Keratinocyte (primary cell): ENCODE data around the gene CDH6. TPM values are rescaled to one million over a fixed set of nuclear protein-coding genes. Genes with fewer than 3 reads are reported as not detected.

ENCODE experiments used
- DNase-seq: peaks from one replicate; pipeline ENCODE4 v3.0.0-alpha.2; 2011; ENCODE audit warnings: low read depth, missing footprints, low spot score
- FAIRE-seq: peaks from 2 replicates; lab custom pipeline; 2011; peaks lifted over from hg19 to GRCh38; lab: Jason Lieb, UNC
- H2AFZ ChIP-seq: 2 replicates; pipeline ENCODE4 v1.6.0; 2012; ENCODE audit warnings: low read length, control low read depth, inconsistent platforms; ENCODE audit not compliant: control insufficient read depth
- H3K27ac ChIP-seq: 2 replicates; pipeline ENCODE4 v1.5.1; 2011; ENCODE audit warnings: low read length; ENCODE audit not compliant: control insufficient read depth, insufficient read depth
- H3K27me3 ChIP-seq: 3 replicates; pipeline ENCODE4 v1.6.0; 2011; ENCODE audit warnings: low read length; ENCODE audit not compliant: control insufficient read depth, insufficient read depth; ENCODE audit errors: extremely low read depth
- H3K36me3 ChIP-seq, 2 experiments: 2 replicates in 1 of 2; 3 replicates in 1 of 2; pipeline ENCODE4 v1.5.1; 2011; ENCODE audit warnings: low read length in 2 of 2, mild to moderate bottlenecking in 1 of 2; ENCODE audit not compliant: control insufficient read depth in 2 of 2, insufficient read depth in 2 of 2; ENCODE audit errors: extremely low read depth in 1 of 2
- H3K4me1 ChIP-seq: 3 replicates; pipeline ENCODE4 v1.5.1; 2011; ENCODE audit warnings: low read length; ENCODE audit not compliant: control insufficient read depth, insufficient read depth; ENCODE audit errors: extremely low read depth
- H3K4me2 ChIP-seq: 3 replicates; pipeline ENCODE4 v1.6.0; 2011; ENCODE audit warnings: low read depth, low read length; ENCODE audit not compliant: control insufficient read depth, insufficient read depth; ENCODE audit errors: extremely low read depth
- H3K4me3 ChIP-seq, 3 experiments: fragments of 200-600 bp in 1 of 3; sonication (generic) in 1 of 3; 2 replicates in 2 of 3; 3 replicates in 1 of 3; pipeline ENCODE4 v1.5.1; 2011 to 2016; ENCODE audit warnings: low read length in 3 of 3, mild to moderate bottlenecking in 3 of 3, control low read depth in 2 of 3, inconsistent platforms in 1 of 3, low read depth in 1 of 3, mixed read lengths in 1 of 3, mixed run types in 1 of 3, moderate library complexity in 1 of 3; ENCODE audit not compliant: control insufficient read depth in 2 of 3, insufficient read depth in 2 of 3; ENCODE audit errors: extremely low read depth in 1 of 3
- H3K79me2 ChIP-seq: 2 replicates; pipeline ENCODE4 v1.6.0; 2012; ENCODE audit warnings: low read length; ENCODE audit not compliant: control insufficient read depth, insufficient read depth
- H3K9ac ChIP-seq: 3 replicates; pipeline ENCODE4 v1.6.0; 2011; ENCODE audit warnings: low read length; ENCODE audit not compliant: control insufficient read depth, insufficient read depth; ENCODE audit errors: extremely low read depth
- H3K9me1 ChIP-seq: 3 replicates; pipeline ENCODE4 v1.6.0; 2011; ENCODE audit warnings: low read length; ENCODE audit not compliant: control insufficient read depth, insufficient read depth; ENCODE audit errors: extremely low read depth
- H3K9me3 ChIP-seq: 2 replicates; pipeline ENCODE4 v1.5.1; 2012; ENCODE audit warnings: low read depth, low read length; ENCODE audit not compliant: control insufficient read depth
- H4K20me1 ChIP-seq: 3 replicates; pipeline ENCODE4 v1.6.0; 2011; ENCODE audit warnings: low read length; ENCODE audit not compliant: control insufficient read depth, insufficient read depth; ENCODE audit errors: extremely low read depth
- EZH2 ChIP-seq: IDR thresholded peaks from one replicate; pipeline ENCODE4 v1.6.1; 2012; ENCODE audit warnings: inconsistent platforms, mild to moderate bottlenecking, low read length, moderate library complexity
- dilution Hi-C: fragments of 300-500 bp; cut with MboI; formaldehyde crosslinking; loops from one replicate; pipeline ENCODE4 v1.7.0; 2020; ENCODE audit warnings: low sequenced_read_pairs; ENCODE audit not compliant: extremely low pct_ligation_motif_present
- polyA plus RNA-seq, 5 experiments: library from polyadenylated mRNA; depleted of rRNA in 3 of 5; stranded (reverse) in 3 of 5; stranded (forward) in 1 of 5; unstranded in 1 of 5; fragments of >200 nt; gene quantifications; 1 replicate in 1 of 5; 2 replicates in 3 of 5; 3 replicates in 1 of 5; pipeline versions ENCODE4 v1.2.1 to v1.2.3, GENCODE V29; 2011 to 2012; ENCODE audit warnings: missing spikeins in 2 of 5, low read depth in 1 of 5, low replicate concordance in 1 of 5
- TF ChIP-seq, protein P1 (sequence below), 3 experiments: IDR thresholded peaks in 1 of 3; conservative IDR thresholded peaks in 1 of 3; optimal IDR thresholded peaks in 1 of 3; 2 replicates in 2 of 3; 3 replicates in 1 of 3; pipeline versions ENCODE3 to v1.5.1; 2011; ENCODE audit warnings: low read length in 3 of 3, mild to moderate bottlenecking in 3 of 3, moderate library complexity in 2 of 3, control low read depth in 1 of 3, inconsistent platforms in 1 of 3; ENCODE audit not compliant: insufficient read depth in 2 of 3; ENCODE audit errors: extremely low read depth in 1 of 3

CDH6 gene
- polyA plus RNA-seq, 1 donor (not counting 4 experiments of a cell fraction or from before 2014, with no cell fraction given), result not detected

DNA sequence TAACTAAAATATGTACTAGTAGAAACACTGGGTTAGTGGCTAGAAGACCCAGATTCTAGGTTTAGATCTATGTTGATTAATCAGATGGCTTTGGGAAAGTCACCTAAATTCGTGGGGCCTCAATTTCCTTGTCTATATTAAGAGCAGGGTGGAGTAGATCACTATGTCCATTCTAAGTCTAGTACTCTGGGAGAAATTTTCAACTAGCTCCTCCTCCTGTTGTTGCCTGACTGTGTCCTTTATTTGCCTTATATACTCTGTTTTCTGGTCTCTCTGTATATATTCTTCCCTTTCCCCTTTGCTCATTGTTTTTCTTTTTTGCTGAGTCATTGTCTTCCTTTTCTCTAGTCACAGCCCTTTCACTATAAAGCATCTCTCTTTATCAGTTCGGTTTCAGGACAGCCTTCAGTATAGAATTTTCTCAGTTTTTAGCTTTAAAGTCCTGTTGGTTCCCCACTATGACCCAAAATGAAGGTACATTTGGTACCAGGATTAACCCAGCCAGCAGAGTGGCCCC is 44.5 kb upstream of the CDH6 start:
- no peak overlapping the region for H2AFZ ChIP-seq
- DNase-seq (no peak), FAIRE-seq (no peak)
- no peaks in the 10 kb centered on the region for H3K36me3 ChIP-seq
- H3K4me1 ChIP-seq, result no peaks in the 10 kb centered on the region
- no peaks in the 10 kb centered on the region for H3K27me3 ChIP-seq
- TF ChIP-seq, protein P1, sequence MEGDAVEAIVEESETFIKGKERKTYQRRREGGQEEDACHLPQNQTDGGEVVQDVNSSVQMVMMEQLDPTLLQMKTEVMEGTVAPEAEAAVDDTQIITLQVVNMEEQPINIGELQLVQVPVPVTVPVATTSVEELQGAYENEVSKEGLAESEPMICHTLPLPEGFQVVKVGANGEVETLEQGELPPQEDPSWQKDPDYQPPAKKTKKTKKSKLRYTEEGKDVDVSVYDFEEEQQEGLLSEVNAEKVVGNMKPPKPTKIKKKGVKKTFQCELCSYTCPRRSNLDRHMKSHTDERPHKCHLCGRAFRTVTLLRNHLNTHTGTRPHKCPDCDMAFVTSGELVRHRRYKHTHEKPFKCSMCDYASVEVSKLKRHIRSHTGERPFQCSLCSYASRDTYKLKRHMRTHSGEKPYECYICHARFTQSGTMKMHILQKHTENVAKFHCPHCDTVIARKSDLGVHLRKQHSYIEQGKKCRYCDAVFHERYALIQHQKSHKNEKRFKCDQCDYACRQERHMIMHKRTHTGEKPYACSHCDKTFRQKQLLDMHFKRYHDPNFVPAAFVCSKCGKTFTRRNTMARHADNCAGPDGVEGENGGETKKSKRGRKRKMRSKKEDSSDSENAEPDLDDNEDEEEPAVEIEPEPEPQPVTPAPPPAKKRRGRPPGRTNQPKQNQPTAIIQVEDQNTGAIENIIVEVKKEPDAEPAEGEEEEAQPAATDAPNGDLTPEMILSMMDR (optimal IDR thresholded peaks at IDR 0.05 in 1 of 3, IDR thresholded peaks at IDR 0.05 in 1 of 3, conservative IDR thresholded peaks at IDR 0.05 in 1 of 3; ENCODE audit: extremely low read depth in 1 of 3, insufficient read depth in 2 of 3, low read length in 3 of 3), result no peak
- TF ChIP-seq EZH2, result no peak
- H3K4me2 ChIP-seq, result no peak overlapping the region
- no peaks in the 10 kb centered on the region for H3K9me3 ChIP-seq
- no peaks in the 10 kb centered on the region for H3K9me1 ChIP-seq
- H3K79me2 ChIP-seq, result no peaks in the 10 kb centered on the region
- no peak overlapping the region for H3K4me3 ChIP-seq
- no peak overlapping the region for H3K9ac ChIP-seq
- dilution Hi-C loops, result no loop called here
- H4K20me1 ChIP-seq, result no peaks in the 10 kb centered on the region
- no peak overlapping the region for H3K27ac ChIP-seq

- Histone ChIP-seq H3K4me3 (no peak overlapping the region), H3K4me2 (no peak overlapping the region), H3K9ac (no peak overlapping the region), H4K20me1 (no peaks in the 10 kb centered on the region), H3K9me1 (no peaks in the 10 kb centered on the region), H3K79me2 (no peaks in the 10 kb centered on the region), H3K27me3 (no peaks in the 10 kb centered on the region), H3K9me3 (no peaks in the 10 kb centered on the region), H3K4me1 (no peaks in the 10 kb centered on the region), H3K36me3 (no peaks in the 10 kb centered on the region), H2AFZ (no peak overlapping the region), H3K27ac (no peak overlapping the region)
- TF ChIP-seq EZH2, result no peak
- TF ChIP-seq, protein P1 (optimal IDR thresholded peaks at IDR 0.05 in 1 of 3, IDR thresholded peaks at IDR 0.05 in 1 of 3, conservative IDR thresholded peaks at IDR 0.05 in 1 of 3; ENCODE audit: extremely low read depth in 1 of 3, insufficient read depth in 2 of 3, low read length in 3 of 3), result no peak
- FAIRE-seq, result no peak
- dilution Hi-C loops, result no loop called here
- DNase-seq, result no peak
Observed at GRCh38 chr5:31153521-31153920, 40.0 kb upstream of the CDH6 start.
